D721Med (cell line): ENCODE measurements around the gene KANK4.

Experiments used
- DNase-seq: peaks from one replicate; pipeline ENCODE4 v3.0.0; 2011; ENCODE audit warnings: low spot score; ENCODE audit not compliant: insufficient read length
- FAIRE-seq: peaks from 2 replicates; lab custom pipeline; 2011; peaks lifted over from hg19 to GRCh38; lab: Jason Lieb, UNC
- CTCF ChIP-seq: IDR thresholded peaks from 2 replicates; pipeline ENCODE4 v1.5.1; 2012; ENCODE audit warnings: mild to moderate bottlenecking, control low read depth; ENCODE audit not compliant: insufficient read depth; ENCODE audit errors: missing control alignments

Gene KANK4

GRCh38 chr1:62337706-62338631 lies 18.7 kb upstream of the KANK4 start:
- DNase-seq = no peak
- no peak for FAIRE-seq
- TF ChIP-seq CTCF = no peak

GRCh38 chr1:62336995-62337705 lies 17.9 kb upstream of the KANK4 start:
- no peak for DNase-seq
- FAIRE-seq = no peak
- TF ChIP-seq CTCF = no peak

- TF ChIP-seq CTCF = no peak
- FAIRE-seq = no peak
- no peak for DNase-seq
Measured at GRCh38 chr1:62336638-62336994, 17.4 kb upstream of the KANK4 start.

- DNase-seq (no peak), FAIRE-seq (no peak)
- TF ChIP-seq CTCF = no peak
Measured at GRCh38 chr1:62335656-62336055, 16.4 kb upstream of the KANK4 start.

- FAIRE-seq (no peak), DNase-seq (no peak)
- no peak for TF ChIP-seq CTCF
Measured at GRCh38 chr1:62334434-62334985, 15.3 kb upstream of the KANK4 start.

- DNase-seq (no peak), FAIRE-seq (no peak)
- no peak for TF ChIP-seq CTCF
Measured at GRCh38 chr1:62333441-62333840, 14.2 kb upstream of the KANK4 start.
